ENCODE measurements around the gene CIAO3.

DNA sequence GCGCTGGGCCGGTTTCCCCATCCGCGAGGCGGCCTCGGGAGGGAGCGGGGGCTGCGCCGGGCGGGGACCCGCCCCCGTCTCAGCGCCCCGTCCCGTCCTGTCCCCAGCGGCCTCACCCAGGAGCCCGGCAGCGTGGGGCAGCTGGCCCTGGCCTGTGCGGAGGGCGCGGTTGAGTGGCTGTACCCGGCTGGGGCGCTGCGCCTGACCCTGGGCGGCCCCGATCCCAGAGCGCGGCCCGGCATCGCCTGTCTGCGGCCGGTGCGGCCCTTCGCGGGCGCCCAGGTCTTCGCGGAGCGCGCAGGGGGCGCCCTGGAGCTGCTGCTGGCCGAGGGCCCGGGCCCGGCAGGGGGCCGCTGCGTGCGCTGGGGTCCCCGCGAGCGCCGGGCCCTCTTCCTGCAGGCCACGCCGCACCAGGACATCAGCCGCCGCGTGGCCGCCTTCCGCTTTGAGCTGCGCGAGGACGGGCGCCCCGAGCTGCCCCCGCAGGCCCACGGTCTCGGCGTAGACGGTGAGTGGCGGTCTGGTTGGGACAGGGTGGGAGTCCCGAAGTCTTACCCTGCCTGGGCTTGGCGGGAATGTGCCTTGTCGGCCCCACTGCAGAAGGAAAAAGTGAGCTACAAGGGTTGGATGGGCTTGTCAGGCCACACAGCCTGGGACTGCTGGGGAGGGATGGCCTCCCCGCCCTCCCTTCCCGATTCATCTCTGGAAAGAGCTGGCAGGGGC is 25.2 kb downstream of the CIAO3 start:
- TF ChIP-seq, protein P1, sequence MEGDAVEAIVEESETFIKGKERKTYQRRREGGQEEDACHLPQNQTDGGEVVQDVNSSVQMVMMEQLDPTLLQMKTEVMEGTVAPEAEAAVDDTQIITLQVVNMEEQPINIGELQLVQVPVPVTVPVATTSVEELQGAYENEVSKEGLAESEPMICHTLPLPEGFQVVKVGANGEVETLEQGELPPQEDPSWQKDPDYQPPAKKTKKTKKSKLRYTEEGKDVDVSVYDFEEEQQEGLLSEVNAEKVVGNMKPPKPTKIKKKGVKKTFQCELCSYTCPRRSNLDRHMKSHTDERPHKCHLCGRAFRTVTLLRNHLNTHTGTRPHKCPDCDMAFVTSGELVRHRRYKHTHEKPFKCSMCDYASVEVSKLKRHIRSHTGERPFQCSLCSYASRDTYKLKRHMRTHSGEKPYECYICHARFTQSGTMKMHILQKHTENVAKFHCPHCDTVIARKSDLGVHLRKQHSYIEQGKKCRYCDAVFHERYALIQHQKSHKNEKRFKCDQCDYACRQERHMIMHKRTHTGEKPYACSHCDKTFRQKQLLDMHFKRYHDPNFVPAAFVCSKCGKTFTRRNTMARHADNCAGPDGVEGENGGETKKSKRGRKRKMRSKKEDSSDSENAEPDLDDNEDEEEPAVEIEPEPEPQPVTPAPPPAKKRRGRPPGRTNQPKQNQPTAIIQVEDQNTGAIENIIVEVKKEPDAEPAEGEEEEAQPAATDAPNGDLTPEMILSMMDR (IDR thresholded peaks at IDR 0.05 in 2 of 3, conservative IDR thresholded peaks at IDR 0.05 in 1 of 3; ENCODE audit: borderline replicate concordance in 1 of 3, insufficient read depth in 1 of 3, low read depth in 2 of 3, low read length in 2 of 3): peak in 1 of 3 experiments; percentile 2; a peak in 1 of 6 replicates
- no peak for TF ChIP-seq SIN3A (IDR thresholded peaks at IDR 0.05; ENCODE audit: low read depth)
- no peak for TF ChIP-seq JUND (IDR thresholded peaks at IDR 0.05)
- TF ChIP-seq EZH2 (IDR thresholded peaks at IDR 0.05): no peak
